GM12891 (cell line): Measurements from ENCODE around the gene TMEM25.

Experiments
- POLR2A ChIP-seq: IDR thresholded peaks from 2 replicates; pipeline ENCODE4 v1.6.1; 2011; ENCODE audit warnings: low read depth, low read length, control low read depth
- POLR2AphosphoS5 ChIP-seq: IDR thresholded peaks from 2 replicates; pipeline ENCODE4 v1.6.1; 2011; ENCODE audit warnings: low read depth, low read length, control low read depth

- TF ChIP-seq POLR2A = no peak
- no peak for TF ChIP-seq POLR2AphosphoS5
These were observed 16.9 kb upstream of the TMEM25 start for GRCh38 chr11:118514103-118514502.
